ENCODE data around the gene QTRT2.

DNA sequence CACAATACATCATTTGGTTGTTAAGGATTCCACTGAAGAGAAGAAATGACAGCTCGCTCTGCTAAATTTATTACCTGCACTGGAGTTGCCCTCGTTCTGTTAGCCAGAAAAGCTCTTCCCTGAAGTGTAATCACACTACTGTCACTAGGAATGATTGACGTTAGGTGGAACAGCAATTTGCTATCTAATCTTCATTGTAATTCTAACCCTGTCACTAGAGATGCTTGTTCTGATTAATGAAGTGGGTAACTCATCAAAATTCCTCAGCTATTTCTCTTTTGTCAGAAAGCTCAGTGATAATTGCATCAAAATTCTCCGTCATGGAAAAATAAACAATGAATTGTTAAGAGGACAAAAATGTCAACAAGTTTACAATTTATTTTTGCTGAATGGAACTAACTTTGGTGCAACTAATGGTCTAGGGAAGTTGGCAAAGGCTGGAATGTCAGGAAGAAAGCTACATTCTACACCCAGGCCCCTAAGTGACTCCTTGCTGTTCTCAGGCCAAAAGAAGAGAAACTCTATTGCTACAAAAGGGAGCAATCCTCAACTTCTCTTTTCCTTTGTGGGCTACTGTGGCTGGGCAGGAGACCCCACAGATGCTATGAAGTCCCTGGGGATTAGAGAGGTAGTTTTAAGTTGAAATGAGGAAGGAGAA is 34.3 kb upstream of the QTRT2 start:
- no peak for TF ChIP-seq EZH2phosphoT487 (IDR thresholded peaks at IDR 0.05; ENCODE audit: unreplicated experiment)
- TF ChIP-seq, protein P1, sequence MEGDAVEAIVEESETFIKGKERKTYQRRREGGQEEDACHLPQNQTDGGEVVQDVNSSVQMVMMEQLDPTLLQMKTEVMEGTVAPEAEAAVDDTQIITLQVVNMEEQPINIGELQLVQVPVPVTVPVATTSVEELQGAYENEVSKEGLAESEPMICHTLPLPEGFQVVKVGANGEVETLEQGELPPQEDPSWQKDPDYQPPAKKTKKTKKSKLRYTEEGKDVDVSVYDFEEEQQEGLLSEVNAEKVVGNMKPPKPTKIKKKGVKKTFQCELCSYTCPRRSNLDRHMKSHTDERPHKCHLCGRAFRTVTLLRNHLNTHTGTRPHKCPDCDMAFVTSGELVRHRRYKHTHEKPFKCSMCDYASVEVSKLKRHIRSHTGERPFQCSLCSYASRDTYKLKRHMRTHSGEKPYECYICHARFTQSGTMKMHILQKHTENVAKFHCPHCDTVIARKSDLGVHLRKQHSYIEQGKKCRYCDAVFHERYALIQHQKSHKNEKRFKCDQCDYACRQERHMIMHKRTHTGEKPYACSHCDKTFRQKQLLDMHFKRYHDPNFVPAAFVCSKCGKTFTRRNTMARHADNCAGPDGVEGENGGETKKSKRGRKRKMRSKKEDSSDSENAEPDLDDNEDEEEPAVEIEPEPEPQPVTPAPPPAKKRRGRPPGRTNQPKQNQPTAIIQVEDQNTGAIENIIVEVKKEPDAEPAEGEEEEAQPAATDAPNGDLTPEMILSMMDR (conservative IDR thresholded peaks at IDR 0.05; ENCODE audit: low read depth in 2 of 2) = no peak
- TF ChIP-seq, protein P2, sequence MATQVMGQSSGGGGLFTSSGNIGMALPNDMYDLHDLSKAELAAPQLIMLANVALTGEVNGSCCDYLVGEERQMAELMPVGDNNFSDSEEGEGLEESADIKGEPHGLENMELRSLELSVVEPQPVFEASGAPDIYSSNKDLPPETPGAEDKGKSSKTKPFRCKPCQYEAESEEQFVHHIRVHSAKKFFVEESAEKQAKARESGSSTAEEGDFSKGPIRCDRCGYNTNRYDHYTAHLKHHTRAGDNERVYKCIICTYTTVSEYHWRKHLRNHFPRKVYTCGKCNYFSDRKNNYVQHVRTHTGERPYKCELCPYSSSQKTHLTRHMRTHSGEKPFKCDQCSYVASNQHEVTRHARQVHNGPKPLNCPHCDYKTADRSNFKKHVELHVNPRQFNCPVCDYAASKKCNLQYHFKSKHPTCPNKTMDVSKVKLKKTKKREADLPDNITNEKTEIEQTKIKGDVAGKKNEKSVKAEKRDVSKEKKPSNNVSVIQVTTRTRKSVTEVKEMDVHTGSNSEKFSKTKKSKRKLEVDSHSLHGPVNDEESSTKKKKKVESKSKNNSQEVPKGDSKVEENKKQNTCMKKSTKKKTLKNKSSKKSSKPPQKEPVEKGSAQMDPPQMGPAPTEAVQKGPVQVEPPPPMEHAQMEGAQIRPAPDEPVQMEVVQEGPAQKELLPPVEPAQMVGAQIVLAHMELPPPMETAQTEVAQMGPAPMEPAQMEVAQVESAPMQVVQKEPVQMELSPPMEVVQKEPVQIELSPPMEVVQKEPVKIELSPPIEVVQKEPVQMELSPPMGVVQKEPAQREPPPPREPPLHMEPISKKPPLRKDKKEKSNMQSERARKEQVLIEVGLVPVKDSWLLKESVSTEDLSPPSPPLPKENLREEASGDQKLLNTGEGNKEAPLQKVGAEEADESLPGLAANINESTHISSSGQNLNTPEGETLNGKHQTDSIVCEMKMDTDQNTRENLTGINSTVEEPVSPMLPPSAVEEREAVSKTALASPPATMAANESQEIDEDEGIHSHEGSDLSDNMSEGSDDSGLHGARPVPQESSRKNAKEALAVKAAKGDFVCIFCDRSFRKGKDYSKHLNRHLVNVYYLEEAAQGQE (IDR thresholded peaks at IDR 0.05; ENCODE audit: unreplicated experiment) = no peak

Data from GM23338 (cell line).